HUES64 (cell line): ENCODE measurements around the gene PRKAR1B.

Experiments
- H3K27ac ChIP-seq: 2 replicates; pipeline ENCODE4 v1.7.0; 2013; ENCODE audit warnings: low read depth, low read length, inconsistent platforms
- H3K27me3 ChIP-seq: 2 replicates; pipeline ENCODE4 v1.6.1; 2013; ENCODE audit warnings: mild to moderate bottlenecking, low read length; ENCODE audit not compliant: insufficient read depth
- H3K36me3 ChIP-seq: 2 replicates; pipeline ENCODE4 v1.6.1; 2013; ENCODE audit warnings: mild to moderate bottlenecking, low read length; ENCODE audit not compliant: insufficient read depth
- H3K4me1 ChIP-seq: 2 replicates; pipeline ENCODE4 v1.6.1; 2013; ENCODE audit warnings: mild to moderate bottlenecking, low read length, moderate library complexity; ENCODE audit not compliant: insufficient read depth
- H3K4me3 ChIP-seq: 2 replicates; pipeline ENCODE4 v1.5.1; 2013; ENCODE audit warnings: mild to moderate bottlenecking, low read length, moderate library complexity
- H3K9ac ChIP-seq: 2 replicates; pipeline ENCODE4 v1.6.1; 2013; ENCODE audit warnings: mild to moderate bottlenecking, low read depth, low read length
- H3K9me3 ChIP-seq: 2 replicates; pipeline ENCODE4 v1.6.1; 2013; ENCODE audit warnings: low read depth, low read length; ENCODE audit not compliant: insufficient read depth
- WGBS: fragments of 150-250, 120-280 bp; methylation state at CpG from one replicate; pipeline ENCODE4 v1.1.7; 2013; ENCODE audit warnings: missing lambda C conversion rate; 5-methylcytosine and 5-hydroxymethylcytosine counted together

PRKAR1B gene

GRCh38 chr7:739455-739982, 12.4 kb upstream of the PRKAR1B start:
- no peak overlapping the region for H3K9ac ChIP-seq
- H3K27ac ChIP-seq = no peak overlapping the region
- H3K27me3 ChIP-seq = no peaks in the 10 kb centered on the region
- H3K4me1 ChIP-seq = no peaks in the 10 kb centered on the region
- WGBS = 94% methylated on average over 31 of the region's 31 CpGs
- H3K4me3 ChIP-seq = no peak overlapping the region
- peaks cover 9% of the 10 kb centered on the region for H3K9me3 ChIP-seq
- peaks cover 44% of the 10 kb centered on the region for H3K36me3 ChIP-seq

GRCh38 chr7:738723-739454, 11.8 kb upstream of the PRKAR1B start:
- H3K9me3 ChIP-seq = peaks cover 16% of the 10 kb centered on the region
- no peak overlapping the region for H3K9ac ChIP-seq
- no peak overlapping the region for H3K4me3 ChIP-seq
- H3K36me3 ChIP-seq = peaks cover 50% of the 10 kb centered on the region
- no peak overlapping the region for H3K27ac ChIP-seq
- 95% methylated on average over 24 of the region's 24 CpGs for WGBS
- no peaks in the 10 kb centered on the region for H3K4me1 ChIP-seq
- H3K27me3 ChIP-seq = no peaks in the 10 kb centered on the region

- no peak overlapping the region for H3K4me3 ChIP-seq
- no peak overlapping the region for H3K9ac ChIP-seq
- 98% methylated on average over 4 of the region's 5 CpGs for WGBS
- peaks cover 19% of the 10 kb centered on the region for H3K9me3 ChIP-seq
- peaks cover 52% of the 10 kb centered on the region for H3K36me3 ChIP-seq
- H3K27ac ChIP-seq = no peak overlapping the region
- H3K27me3 ChIP-seq = no peaks in the 10 kb centered on the region
- H3K4me1 ChIP-seq = no peaks in the 10 kb centered on the region
Measured at GRCh38 chr7:738241-738640, 11.2 kb upstream of the PRKAR1B start.

- Histone ChIP-seq H3K27ac (no peak overlapping the region), H3K4me1 (no peaks in the 10 kb centered on the region), H3K9me3 (peaks cover 19% of the 10 kb centered on the region), H3K9ac (no peak overlapping the region), H3K27me3 (no peaks in the 10 kb centered on the region), H3K36me3 (peaks cover 55% of the 10 kb centered on the region), H3K4me3 (no peak overlapping the region)
- WGBS = 92% methylated on average over 11 of the region's 11 CpGs
Measured at GRCh38 chr7:734808-735207, 7.7 kb upstream of the PRKAR1B start.

- WGBS = over 99% methylated on average over 4 of the region's 4 CpGs
- Histone ChIP-seq H3K36me3 (peaks cover 57% of the 10 kb centered on the region), H3K4me3 (no peak overlapping the region), H3K9me3 (peaks cover 19% of the 10 kb centered on the region), H3K27ac (no peak overlapping the region), H3K4me1 (no peaks in the 10 kb centered on the region), H3K27me3 (no peaks in the 10 kb centered on the region), H3K9ac (no peak overlapping the region)
Measured at GRCh38 chr7:734214-734613, 7.1 kb upstream of the PRKAR1B start.

- no peak overlapping the region for H3K9ac ChIP-seq
- H3K36me3 ChIP-seq = peaks cover 57% of the 10 kb centered on the region
- H3K9me3 ChIP-seq = peaks cover 19% of the 10 kb centered on the region
- no peak overlapping the region for H3K4me3 ChIP-seq
- no peaks in the 10 kb centered on the region for H3K27me3 ChIP-seq
- H3K4me1 ChIP-seq = no peaks in the 10 kb centered on the region
- H3K27ac ChIP-seq = no peak overlapping the region
- WGBS = 94% methylated on average over 3 of the region's 3 CpGs
Measured at GRCh38 chr7:732556-732955, 5.5 kb upstream of the PRKAR1B start.

- Histone ChIP-seq H3K4me1 (no peaks in the 10 kb centered on the region), H3K4me3 (no peak overlapping the region), H3K27ac (no peak overlapping the region), H3K9ac (no peak overlapping the region), H3K9me3 (peaks cover 19% of the 10 kb centered on the region), H3K27me3 (no peaks in the 10 kb centered on the region), H3K36me3 (peaks cover 54% of the 10 kb centered on the region)
- WGBS = 88% methylated on average over 17 of the region's 17 CpGs
Measured at GRCh38 chr7:732094-732541, 5.0 kb upstream of the PRKAR1B start.

GRCh38 chr7:731440-732085, 4.5 kb upstream of the PRKAR1B start:
- no peak overlapping the region for H3K4me3 ChIP-seq
- no peaks in the 10 kb centered on the region for H3K4me1 ChIP-seq
- H3K36me3 ChIP-seq = peaks cover 54% of the 10 kb centered on the region
- no peak overlapping the region for H3K9ac ChIP-seq
- peaks cover 19% of the 10 kb centered on the region for H3K9me3 ChIP-seq
- no peaks in the 10 kb centered on the region for H3K27me3 ChIP-seq
- 91% methylated on average over 16 of the region's 17 CpGs for WGBS
- H3K27ac ChIP-seq = no peak overlapping the region

GRCh38 chr7:730501-731439, 3.7 kb upstream of the PRKAR1B start:
- Histone ChIP-seq H3K27me3 (no peaks in the 10 kb centered on the region), H3K4me3 (no peak overlapping the region), H3K9me3 (peaks cover 23% of the 10 kb centered on the region), H3K27ac (no peak overlapping the region), H3K36me3 (peaks cover 54% of the 10 kb centered on the region), H3K4me1 (no peaks in the 10 kb centered on the region), H3K9ac (no peak overlapping the region)
- 95% methylated on average over 22 of the region's 23 CpGs for WGBS

GRCh38 chr7:729140-730000, 2.3 kb upstream of the PRKAR1B start:
- H3K9ac ChIP-seq = no peak overlapping the region
- no peaks in the 10 kb centered on the region for H3K4me1 ChIP-seq
- no peak overlapping the region for H3K4me3 ChIP-seq
- H3K9me3 ChIP-seq = peaks cover 23% of the 10 kb centered on the region
- peaks cover 48% of the 10 kb centered on the region for H3K36me3 ChIP-seq
- H3K27me3 ChIP-seq = no peaks in the 10 kb centered on the region
- 94% methylated on average over 29 of the region's 29 CpGs for WGBS
- no peak overlapping the region for H3K27ac ChIP-seq
